Measurements from ENCODE around the gene TRPM1.

TRPM1 gene

DNA sequence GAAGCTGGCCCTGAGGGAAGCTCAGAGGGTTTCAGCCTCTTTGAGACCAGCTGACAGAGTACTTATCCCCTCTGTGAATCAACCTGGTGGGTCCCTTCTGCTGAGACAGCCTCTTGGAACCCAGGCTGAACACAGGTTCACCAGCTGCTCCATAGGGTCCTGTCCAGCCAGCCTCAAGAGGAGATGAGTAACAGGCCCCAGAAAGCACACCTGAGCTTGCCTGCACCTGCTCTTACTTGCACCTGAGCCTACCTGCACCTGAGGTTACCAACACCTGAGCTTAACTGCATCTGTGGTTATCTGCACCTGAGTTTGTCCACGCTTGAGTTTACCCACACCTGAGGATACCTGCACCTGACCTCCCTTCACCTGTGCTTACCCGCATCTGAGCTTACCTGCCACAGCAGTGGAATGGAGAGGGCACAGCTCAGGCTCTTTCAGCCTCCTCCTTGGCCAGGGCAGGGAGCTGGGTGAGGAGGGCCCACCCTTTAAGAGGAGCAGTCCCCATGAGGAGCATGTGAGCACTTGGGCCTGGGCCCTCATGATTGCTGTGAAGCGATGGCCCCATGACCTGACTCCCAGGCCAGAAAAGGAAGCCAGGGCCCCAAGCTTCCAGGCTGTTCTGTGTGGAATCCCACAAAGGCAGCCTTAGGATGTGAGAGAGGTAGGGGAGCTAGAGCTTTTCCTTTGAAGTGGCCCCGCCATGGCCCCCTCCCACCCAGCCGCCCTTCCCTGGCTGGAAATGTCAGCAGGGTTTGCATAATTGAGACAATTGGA lies at the start of gene TRPM1:
Gene TRPM1, minus strand, starts transcription at position 464 of the 777 bp plus-strand sequence. CDS start 20,370 bp downstream, outside the sequence.
- DNase-seq (ENCODE audit: low spot score): no peak

DNA sequence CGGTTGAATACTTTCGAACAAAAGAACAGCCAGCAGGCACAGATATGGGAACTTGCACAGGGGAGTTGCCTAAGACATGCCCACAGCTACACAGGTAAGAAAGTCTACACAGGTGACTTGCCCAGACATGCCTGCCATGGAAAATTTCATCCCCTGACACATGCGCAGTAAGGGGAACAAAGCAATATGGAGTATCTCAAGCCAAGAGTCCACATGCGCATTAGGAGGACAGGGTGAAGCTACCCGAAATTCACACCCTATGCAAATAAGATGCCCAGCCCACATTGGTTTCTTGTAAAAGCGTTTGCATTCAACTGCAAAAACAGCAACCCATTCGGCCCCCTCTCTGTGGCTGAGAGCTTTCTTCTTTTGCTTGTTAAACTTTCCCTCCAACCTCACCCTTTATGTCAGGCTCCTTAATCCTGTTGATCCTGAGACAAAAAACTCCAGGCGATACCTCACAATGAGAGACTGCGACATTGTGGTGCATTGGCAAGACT lies 49.3 kb upstream of the TRPM1 start:
- no peak for DNase-seq (ENCODE audit: low spot score)

DNA sequence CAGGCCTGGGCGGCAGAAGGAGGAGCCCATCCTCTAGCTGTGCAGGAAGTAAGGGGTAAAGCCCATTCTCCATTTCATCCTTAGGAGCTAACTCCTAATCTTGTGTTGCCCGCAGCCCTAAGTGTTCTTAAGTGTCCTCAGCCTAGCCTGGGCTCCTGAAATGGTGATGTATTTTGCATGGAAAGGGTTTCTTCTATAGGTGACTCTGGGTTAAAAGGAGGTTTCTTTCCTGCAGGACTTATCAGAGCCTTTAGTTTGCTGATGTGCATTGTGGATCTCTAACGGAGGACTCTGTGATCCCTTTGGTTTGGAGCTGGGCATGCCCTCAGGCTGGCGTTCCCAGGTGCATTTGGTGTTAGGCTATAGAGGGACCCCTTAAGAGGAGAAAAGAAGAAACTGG lies 48.5 kb upstream of the TRPM1 start:
- no peak for DNase-seq (ENCODE audit: low spot score)

DNA sequence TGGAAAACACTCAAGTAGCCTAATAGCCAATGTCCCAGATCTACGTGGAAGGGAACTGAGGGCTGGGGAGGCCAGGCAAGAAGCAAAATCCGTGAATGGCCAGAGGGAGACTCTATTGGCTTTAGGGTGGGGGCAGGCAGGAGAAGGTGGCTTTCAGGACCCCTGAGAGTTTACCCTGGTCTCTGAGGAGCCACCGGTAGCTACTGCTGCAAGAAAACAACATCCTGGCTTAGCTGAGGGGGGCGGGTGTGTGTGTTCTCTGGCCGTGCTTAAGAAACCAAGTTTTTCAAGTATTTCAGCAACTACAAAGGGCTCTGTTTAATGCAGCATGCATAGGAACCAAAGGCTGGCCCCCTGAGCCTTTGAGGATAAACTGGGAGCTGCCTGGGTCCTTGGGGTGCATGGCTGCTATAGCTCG lies 47.6 kb upstream of the TRPM1 start:
- DNase-seq (ENCODE audit: low spot score): no peak

DNA sequence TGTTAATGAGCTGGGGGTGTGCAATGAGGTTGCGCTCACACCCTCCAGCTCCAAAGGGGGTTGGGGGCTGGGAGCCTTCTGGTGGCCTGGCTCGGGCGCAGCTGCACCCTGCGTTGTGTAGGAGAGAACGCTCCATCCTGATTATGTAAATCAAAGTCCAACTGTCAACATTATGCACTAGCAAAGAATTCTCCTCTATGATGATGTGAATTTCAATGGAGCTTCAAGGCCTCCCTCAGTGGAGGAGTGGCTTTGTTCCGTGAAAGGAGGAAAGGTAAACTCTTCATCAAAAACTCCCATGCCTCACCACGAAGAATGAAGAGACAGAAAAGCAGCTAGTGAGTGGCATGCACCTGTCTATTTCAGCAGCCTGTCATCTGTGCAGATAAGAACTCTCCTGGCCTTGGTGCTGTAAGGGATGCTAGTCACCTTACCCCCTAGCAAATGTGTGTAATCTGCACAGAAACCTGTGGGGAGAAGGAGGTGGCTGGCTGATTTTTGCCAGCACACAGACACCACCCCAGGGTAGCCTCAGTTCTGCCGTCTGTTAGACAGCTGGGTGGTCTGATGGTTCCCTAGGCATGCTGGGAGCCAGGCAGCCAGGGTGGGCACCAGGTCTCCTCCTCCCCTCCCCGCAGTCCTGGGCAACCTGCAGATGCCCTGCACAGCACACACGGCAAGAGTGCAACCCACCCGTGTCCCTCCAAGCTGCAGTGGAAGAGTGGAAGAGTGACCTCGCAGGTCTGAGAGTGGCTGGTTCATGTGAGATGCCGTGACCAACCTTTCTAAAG lies 47.0 kb upstream of the TRPM1 start:
- no peak for DNase-seq (ENCODE audit: low spot score)

DNA sequence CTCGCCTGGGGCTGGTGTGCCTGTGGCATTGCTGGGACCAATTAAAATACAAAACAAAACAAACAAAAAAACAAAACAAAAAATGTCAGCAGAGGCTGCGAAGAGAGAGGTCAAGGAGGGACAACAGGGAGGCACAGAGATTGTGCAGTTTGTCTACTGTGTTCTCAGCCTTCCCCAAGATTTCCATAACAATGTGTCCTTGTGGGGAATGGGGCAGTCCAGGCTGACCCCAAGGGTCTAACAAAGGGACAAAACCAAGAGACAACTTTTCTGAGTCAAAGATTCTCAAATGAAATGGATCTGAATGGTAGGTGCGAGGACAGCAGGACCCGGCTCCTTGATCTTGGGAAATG lies 46.4 kb upstream of the TRPM1 start:
- no peak for DNase-seq (ENCODE audit: low spot score)

DNA sequence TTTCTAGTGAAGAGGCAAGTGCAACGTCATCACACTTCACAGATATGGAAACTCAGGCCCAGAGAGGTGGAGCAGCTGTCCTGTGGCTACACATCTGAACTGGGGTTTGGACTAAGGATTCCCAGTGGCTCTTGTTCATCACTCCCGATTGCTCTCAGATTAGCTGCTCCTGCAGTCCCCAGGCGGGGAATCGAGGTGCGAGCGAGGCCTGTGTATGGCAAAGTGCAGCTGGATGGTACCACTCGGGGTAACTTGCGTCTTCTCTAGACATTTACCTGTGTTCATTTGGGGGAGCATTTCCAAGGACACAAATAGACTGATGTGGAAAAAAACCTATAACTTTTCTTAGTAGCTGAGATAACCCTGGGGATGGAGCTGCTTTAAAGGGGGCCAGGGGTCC lies 45.9 kb upstream of the TRPM1 start:
- DNase-seq (ENCODE audit: low spot score): no peak

DNA sequence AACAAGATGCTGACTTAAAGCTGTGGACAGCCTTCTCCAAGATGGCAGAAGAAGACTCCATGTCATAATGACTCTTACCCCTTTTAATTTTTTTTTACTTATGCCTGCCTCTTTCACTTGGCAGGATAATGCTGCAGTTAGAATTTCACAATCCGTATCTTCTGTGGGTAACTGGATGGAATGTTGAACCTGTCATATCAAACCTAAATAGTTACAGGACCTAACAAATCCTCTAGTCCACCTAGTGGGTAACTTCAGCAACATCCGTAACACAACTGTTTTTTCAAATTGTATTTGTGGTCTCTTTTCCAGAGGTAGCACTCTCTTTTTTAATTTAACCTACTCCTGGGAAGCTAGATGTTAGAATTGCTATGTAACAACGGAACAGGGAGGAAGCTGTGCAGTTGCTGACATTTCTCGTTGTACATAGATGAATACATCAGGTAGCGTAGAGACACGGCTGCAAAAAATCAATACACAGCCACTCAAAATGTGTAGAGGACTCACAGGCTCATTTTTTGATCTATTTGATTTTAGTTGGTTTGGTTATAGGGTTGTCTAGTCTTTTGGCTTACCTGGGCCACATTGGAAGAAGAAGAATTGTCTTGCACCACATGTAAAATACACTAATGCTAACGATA lies 43.9 kb upstream of the TRPM1 start:
- DNase-seq (ENCODE audit: low spot score): peak; percentile 19

DNA sequence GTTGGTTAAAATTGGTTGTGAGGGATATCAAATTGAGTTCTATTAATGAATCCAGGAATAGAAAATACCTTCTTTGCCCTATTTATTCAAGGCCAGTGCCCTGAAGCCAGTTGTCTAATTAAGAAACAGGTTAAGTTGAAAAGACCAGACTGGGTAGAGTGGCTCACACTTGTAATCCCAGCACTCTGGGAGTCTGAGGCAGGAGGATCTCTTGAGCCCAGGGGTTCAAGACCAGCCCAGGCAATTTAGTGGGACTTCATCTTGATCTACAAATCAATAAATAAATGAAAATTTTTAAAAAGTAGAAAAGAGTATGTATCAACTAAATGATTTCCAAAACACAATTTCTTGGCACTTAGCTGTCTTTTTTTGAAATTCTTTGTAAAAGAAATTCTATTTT lies 40.3 kb upstream of the TRPM1 start:
- no peak for DNase-seq (ENCODE audit: low spot score)

DNA sequence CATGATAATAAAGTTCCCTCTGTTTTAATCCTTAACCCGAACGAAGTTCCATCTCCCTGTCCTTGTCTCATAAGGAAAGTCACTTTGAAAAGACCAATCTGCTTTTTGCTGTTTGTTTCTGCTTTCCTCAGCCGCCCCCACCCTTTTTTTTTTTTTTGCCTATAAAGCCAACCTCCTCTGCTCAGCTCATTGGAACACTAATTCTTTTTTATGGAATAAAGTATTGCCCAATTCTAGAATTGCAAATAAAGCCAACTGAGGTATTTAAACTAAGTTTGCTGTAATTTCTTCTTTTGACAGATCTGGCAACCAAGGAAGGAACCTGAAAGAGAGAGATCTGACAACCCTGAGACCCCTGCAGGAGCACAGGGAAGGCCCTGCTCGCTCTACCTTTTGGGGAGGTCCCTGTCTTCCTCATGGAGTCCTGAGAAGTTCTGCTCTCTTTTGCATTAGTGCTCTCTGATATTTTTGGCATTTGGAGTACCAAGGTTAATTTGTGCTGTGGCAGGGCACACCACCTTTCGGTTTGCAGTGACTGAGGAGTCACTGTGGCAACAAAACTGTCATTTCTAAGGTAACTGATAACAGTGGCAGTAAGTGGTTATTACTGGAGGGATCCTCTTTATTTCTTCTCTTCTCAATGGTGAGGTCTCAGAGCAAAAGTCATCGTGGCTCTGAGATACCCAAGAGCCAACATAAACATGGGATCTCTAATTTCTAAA lies 35.2 kb upstream of the TRPM1 start:
- DNase-seq (ENCODE audit: low spot score): no peak

DNA sequence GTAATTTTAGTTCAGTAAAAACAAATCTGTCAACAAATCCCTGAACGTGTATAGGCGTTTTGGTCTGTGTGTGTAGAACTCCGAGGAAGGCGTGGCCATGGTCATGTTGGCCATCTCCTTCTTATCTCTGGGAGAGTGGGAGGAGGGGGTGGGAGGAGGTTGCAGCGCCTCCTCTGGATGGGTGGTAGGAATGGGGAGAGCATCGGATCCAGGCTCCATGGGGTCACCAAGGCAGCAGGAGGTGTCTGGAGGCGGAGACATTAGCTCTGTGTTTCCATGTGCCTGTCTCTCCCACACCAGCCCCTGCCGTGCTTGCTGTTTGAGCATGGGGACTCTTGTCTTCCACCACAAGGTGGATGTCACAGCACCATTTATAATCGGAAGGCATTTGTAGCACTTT lies 34.5 kb upstream of the TRPM1 start:
- DNase-seq (ENCODE audit: low spot score): no peak

DNA sequence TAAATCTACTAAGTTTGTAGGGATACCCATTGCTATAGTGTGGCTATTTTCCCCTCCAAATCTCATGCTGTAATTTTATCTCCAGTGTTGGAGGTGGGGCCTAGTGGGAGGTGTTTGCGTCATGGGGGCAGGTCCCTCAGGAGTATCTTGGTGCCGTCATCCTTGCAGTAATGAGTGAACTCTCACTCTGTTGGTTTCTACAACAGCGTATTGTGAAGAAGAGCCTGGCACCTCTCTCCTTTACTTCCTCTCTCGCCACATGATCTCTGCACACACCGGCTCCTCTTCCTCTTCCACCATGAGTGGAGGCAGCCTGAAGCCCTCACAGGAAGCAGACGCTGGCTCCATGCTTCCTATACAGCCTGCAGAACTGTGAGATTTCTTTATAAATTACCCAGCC lies 34.0 kb upstream of the TRPM1 start:
- DNase-seq (ENCODE audit: low spot score): no peak

DNA sequence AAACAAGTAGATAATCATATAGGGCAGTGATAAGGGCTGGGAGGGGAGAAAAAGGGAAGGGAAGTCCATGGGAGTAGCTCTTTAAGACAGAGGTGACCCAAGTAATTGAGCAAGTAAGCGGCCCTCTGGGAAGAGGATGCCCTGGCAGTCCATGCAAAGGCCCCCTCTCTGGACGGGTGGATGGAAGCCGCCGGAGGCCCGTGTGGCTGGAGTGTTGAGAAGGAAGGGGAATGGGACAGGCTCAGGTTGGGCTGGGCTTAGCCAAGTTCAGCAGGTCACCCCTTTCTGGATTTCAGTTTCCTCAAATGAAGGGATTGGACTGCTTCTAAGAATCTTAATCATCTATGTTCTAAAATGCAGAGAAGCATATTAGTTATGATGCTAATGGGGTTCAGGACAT lies 32.4 kb upstream of the TRPM1 start:
- no peak for DNase-seq (ENCODE audit: low spot score)

DNA sequence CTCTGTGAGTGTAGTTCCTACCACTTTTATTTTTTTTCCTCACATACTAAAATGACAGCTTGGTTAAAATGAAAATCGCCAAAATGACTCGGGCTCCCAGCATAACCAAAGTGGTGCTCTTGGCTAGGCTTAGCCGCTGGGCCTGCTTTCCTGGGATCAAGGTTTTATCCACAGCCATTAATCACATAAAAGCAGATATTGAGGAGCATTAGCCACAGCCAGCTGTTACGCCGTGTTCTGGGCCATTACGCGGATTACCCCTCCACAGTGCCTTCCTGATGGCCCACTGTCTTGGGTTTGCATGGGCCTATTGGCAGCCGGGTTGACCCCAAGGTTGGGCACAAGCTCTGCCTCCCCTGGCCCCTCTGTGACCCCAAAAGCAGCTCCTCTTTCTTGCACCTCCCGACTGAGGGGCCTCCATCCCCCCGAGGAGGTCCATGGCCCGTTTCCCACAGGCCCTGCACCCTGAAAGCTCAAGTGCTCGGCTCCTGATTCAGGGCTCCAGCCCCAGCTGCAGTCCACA lies 30.4 kb upstream of the TRPM1 start:
- DNase-seq (ENCODE audit: low spot score): no peak

DNA sequence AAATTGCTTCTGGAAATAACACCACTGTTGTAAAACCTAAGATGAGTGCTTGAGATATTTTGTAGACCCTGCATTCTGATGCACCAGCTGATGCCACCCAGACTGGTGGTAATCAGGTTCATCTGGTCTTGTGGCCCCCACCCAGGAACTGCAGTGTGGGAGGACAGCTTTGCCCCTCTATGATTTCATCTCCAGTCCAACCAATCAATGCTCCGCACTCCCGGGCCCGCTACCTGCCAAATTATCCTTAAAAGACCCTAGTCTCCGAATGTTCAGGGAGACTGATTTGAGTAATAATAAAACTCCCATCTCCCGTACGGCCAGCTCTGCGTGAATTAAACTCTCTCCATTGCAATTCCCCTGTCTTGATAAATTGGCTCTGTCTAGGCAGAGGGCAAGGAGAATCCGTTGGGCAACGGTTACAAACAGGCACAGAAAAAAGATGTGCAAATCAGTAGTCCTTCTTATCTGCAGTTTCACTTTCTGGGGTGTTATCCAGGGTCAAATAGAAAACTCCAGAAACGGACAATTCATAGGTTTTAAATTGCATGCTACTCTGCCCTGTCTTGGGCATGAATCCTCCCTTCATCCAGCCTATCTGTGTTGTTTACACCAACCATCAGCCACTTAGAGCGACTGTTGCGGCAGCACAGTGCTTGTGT lies 29.2 kb upstream of the TRPM1 start:
- DNase-seq (ENCODE audit: low spot score): no peak

DNA sequence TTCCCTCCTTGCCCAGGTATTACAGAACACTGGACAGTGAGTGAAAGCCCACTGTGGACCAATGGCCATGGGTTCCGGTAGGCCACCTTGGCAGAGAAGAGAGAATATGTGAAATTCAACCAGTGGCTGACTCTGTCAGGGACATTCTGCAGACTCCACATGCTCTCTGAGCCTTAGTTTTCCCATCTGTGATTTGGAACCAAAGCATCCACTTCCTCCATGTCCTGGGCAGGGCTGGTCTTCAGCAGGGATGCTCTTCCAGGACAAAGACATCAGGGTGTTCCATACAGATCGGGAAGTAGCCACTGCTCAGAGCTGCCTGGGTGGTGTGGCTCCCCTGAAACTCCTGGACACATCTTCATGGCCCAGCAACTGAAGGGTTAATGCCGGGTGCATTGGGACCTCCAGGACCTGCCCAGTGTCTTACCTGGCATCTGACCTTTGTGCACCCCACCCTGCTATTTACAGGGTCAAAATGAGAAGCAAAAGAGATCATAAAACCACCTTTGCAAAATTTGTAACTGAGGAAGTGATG lies 28.3 kb upstream of the TRPM1 start:
- DNase-seq (ENCODE audit: low spot score): no peak

DNA sequence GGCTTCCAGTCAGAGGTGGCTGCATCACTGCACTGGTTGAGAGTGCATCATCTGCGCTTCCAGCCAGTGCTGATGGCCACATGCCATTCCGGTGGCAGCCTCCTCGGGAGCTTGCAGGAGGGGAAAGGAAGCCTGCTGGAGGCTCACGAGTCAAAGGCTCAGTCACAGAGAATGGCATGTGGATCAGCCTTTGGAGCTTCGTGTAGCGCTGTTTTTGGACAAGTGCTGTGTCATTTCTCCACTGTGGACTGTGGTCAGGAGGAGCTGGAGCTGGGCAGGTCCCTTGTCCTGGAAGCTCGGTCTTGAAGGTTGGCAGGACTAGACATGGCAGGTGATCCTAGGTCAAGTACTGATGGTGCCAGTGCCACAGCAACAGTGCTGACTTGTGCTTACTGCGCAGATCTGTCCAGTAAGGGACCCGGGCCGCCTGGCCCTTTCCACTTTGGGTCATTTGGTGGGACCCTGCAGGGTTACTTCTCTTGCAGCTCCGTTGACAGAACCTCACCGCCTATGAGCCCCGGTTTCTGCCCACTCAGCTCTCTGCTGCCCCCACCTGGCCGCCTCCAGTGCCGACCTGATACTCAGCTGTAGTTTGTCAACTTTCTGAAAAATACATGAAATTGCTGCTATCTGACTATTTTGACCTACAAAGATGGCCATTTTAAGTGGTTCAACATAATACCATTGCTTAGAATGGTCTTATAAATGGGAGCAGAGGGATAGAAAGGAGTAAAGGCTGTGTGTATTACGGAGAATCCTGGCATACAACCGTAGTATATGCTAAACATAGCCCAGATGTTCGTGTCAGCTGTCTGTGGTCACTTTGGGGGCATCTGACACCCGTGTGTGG lies 27.6 kb upstream of the TRPM1 start:
- peak; percentile 33 for DNase-seq (ENCODE audit: low spot score)

DNA sequence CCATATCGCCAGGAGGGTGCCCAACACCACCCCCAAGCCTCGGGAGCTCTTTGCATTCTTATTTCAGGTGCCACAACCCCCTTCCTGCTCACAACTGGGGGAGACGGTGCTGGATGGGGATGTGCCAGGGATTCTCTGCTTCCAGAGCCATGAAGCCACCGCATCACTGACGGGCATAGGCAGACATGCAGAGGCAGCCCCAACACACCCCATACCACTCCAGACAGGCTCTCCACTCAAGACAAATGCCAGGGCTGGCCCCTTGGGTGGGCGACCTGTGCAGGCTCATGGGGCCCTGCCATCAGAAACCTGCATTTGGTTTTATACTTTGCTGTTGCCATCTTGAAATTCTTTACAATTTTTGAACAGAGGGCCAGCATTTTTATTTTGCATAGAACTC lies 27.0 kb upstream of the TRPM1 start:
- no peak for DNase-seq (ENCODE audit: low spot score)

DNA sequence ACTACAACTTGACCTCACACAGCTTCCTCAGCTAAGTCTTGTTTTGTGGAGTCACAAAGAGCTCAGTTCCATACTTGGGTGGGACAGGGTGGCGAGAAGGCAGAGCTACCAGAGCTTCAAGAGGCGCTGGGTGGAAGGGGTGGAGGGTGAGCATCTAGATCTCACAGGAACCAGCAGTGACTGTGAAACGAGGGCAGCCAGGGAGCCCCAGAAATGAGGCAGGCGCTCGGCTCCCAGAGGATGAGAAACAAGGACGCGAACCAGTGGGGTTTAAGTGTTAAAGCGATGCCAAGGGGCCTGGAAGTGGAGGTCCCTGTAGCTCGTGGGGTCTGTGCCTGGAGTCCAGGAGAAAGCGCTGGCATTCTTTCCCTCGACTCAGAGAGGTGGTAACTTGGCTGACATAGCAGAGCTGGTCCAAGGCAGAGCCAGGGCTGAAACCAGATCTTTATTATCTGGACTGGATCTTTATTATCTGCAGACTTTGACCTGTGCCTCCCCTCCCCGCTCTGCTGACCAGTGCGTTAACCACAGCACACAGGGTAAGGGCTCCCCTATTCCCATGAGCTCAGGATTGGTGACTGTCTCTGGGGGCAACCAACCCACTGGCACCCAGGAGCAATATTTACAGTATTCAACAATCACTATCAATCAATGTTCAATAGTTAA lies 26.2 kb upstream of the TRPM1 start:
- no peak for DNase-seq (ENCODE audit: low spot score)

DNA sequence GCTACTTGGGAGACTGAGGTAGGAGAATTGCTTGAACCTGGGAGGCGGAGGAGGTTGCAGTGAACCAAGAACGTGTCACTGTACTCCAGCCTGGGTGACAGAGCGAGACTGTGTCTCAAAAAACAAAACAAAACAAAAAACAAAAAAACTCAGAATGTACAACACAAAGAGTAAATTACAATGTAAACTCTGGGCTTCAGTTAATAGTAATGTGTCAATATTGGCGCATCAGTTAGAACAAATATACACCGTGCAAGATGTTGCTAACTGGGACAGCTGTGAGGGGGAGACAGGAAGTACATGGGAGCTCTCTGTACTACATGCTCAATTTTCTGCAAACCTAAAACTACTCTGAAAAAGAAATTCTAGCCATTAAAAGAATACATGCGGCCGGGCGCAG lies 23.5 kb upstream of the TRPM1 start:
- no peak for DNase-seq (ENCODE audit: low spot score)

Measured in RKO (cell line).